Left ventricle myocardium inferior (tissue), 1 donor: ENCODE data around the gene SLC5A2. TPM values are rescaled to one million over a fixed set of nuclear protein-coding genes. Genes with fewer than 3 reads are reported as not detected.
"Not testable (repeated sequence)": the region's sequence is repeated elsewhere in the genome, so short reads cannot be mapped to it uniquely, and the experiment has no call there.

Experiments used
- DNase-seq: peaks from one replicate; pipeline ENCODE4 v3.0.0-alpha.2; 2020
- H3K27ac ChIP-seq: fragments of 200-600 bp; replicated peaks from 2 replicates; pipeline ENCODE4 v1.8.0; 2021
- H3K27me3 ChIP-seq: fragments of 200-600 bp; 2 replicates; pipeline ENCODE4 v1.8.0; 2021; ENCODE audit warnings: low read depth
- H3K36me3 ChIP-seq: fragments of 200-600 bp; 2 replicates; pipeline ENCODE4 v1.8.0; 2021
- H3K4me1 ChIP-seq: fragments of 200-600 bp; 2 replicates; pipeline ENCODE4 v1.8.0; 2021
- H3K4me3 ChIP-seq: fragments of 200-600 bp; 2 replicates; pipeline ENCODE4 v1.8.0; 2021; ENCODE audit warnings: mild to moderate bottlenecking, moderate library complexity
- H3K9me3 ChIP-seq: fragments of 200-600 bp; replicated peaks from 2 replicates; pipeline ENCODE4 v1.8.0; 2021
- CTCF ChIP-seq: fragments of 200-600 bp; IDR thresholded peaks from 2 replicates; pipeline ENCODE4 v1.8.0; 2021; ENCODE audit warnings: antibody characterized with exemption, mild to moderate bottlenecking, borderline replicate concordance
- intact Hi-C: fragments of 100-400 bp; cut with micrococcal nuclease; formaldehyde crosslinking; loops from one replicate; pipeline ENCODE4 v1.11.0; 2022
- total RNA-seq: library from RNA; stranded (reverse); fragmentation: NEBNext Ultra II Directional; extraction: Animal tissue kit (Norgen Biotek cat#: 25700); gene quantifications from one replicate; pipeline ENCODE4 v1.2.1, GENCODE V29; 2021
- donor health status: DM: no; HTN: yes; CAD: no; lungs with severe emphysema.

Gene SLC5A2
- total RNA-seq, 1 donor from 2014 or later: not detected

DNA sequence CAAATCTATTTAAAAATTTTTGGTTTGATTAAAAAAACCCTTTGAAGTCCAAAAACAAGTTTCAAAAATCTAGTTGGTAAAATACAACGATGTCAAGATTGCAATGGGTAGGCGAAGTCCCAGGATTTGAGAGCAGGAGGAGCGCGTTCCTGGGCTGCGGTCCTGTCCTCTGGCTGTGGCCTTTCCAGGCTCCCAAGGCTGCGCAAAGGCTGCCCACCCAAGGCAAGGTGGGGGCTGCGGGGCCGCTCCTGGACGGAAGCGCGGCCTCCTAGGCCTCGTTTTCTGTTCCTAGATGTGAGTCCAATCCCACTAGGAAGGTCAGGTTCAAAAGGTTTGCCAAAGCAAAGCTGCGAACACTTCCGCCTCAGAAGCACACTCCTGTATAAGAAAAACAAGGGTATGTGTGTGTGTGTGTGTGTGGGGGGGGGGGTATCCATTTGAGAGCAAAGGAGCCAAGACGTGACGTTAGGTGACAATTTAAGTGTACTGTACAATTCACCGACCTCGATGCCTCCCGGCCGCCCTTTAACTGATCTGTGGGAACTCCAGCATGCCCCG lies 54.0 kb downstream of the SLC5A2 start:
- DNase-seq: no peak
- intact Hi-C loops: no loop called here
- Histone ChIP-seq H3K9me3 (no peaks in the 10 kb centered on the region), H3K27ac (no peak overlapping the region), H3K27me3 (peaks cover 78% of the 10 kb centered on the region), H3K4me3 (peak overlapping the region; percentile 66), H3K36me3 (no peaks in the 10 kb centered on the region), H3K4me1 (peaks cover 7% of the 10 kb centered on the region)
- TF ChIP-seq CTCF: no peak

DNA sequence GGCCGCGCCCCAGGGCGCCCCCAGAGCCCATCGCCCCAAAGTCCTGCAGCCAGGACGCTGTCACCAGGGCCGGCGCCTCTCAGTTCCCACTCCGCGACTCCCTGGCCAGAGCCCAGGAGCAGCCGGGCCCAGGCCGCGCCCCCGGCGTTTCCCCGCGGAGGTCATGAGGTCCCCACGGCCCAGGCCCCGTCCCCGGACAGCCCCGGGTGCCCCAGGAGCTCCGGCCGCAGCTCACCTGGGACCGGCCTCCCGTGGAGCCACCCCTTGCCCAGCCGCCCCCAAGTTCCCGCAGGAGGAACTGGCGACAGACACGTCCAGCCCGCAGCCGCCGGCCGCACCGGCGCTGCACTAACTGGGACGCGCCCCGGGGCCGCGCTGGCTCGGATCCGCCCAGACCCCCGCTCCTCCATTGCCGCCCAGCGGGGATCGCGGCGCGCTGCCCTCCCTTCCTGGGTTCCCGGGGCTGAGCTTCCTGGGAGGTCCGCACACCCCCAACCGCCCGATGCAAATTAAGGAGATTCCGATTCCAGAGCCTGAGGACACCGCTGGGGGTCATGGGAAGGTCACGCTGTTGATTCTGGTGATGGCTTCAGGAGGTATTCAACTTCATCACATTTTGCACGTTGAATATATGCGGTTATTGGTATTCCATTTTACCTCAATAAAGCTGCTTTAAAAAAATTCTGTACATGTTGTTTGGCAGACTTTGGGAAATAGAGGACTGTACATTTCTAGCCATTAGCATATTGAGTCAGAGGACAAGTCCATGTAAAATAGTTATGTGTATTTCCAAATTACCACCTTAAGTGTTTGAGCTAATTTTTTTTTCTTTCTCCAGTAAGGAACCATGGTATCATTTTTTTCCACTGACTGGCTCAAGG lies 54.7 kb downstream of the SLC5A2 start:
- Histone ChIP-seq H3K4me3 (peak overlapping the region; percentile 66), H3K9me3 (peaks cover 2% of the 10 kb centered on the region), H3K27ac (no peak overlapping the region), H3K4me1 (peaks cover 7% of the 10 kb centered on the region), H3K36me3 (no peaks in the 10 kb centered on the region), H3K27me3 (peaks cover 71% of the 10 kb centered on the region)
- TF ChIP-seq CTCF: no peak
- intact Hi-C loops: no loop called here
- DNase-seq: no peak

DNA sequence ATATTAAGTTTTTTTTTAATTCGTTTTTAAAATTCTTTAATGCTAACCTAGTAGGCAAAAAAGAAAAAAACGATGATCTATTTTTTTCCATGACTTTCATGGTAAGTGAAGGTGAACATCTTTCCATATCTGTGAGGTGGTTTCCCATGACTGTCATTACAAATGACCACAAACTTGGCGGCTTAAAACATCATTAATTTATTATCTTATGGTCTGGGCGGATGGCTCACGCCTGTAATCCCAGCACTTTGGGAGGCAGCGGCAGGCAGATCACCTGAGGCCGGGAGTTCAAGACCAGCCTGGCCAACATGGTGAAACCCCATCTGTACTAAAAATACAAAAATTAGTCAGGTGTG lies 55.3 kb downstream of the SLC5A2 start:
- H3K27ac ChIP-seq, H3K36me3 ChIP-seq, intact Hi-C loops, H3K9me3 ChIP-seq, H3K4me1 ChIP-seq, H3K4me3 ChIP-seq, DNase-seq: not testable (repeated sequence)
- peaks cover 65% of the 10 kb centered on the region for H3K27me3 ChIP-seq

DNA sequence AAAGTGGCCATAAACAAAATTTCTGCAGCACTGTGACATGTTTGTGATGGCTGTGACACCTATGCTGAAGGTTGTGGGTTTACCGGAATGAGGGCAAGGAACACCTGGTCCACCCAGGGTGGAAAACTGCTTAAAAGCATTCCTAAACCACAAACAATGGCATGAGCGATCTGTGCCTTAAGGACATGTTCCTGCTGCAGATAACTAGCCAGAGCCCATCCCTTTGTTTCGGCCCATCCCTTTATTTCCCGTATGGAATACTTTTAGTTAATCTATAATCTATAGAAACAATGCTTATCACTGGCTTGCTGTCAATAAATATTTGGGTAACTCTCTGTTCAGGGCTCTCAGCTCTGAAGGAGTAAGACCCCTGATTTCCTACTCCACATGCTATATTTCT lies 56.8 kb downstream of the SLC5A2 start:
- H3K9me3 ChIP-seq, H3K4me1 ChIP-seq, intact Hi-C loops, H3K27ac ChIP-seq, H3K4me3 ChIP-seq, DNase-seq, H3K36me3 ChIP-seq: not testable (repeated sequence)
- H3K27me3 ChIP-seq: peaks cover 54% of the 10 kb centered on the region

Other genes with a start within 250 kb of the SLC5A2 start
- gene ITGAM, start 223.1 kb upstream of the SLC5A2 start, total RNA-seq: 5.1 TPM
- gene ITGAX, start 127.9 kb upstream of the SLC5A2 start, total RNA-seq: 1.4 TPM
- not detected for gene ITGAD, start 89.8 kb upstream of the SLC5A2 start, total RNA-seq
- 1,568 TPM for gene COX6A2, start 54.8 kb upstream of the SLC5A2 start, total RNA-seq
- 3.2 TPM for gene ZNF843, start 40.3 kb upstream of the SLC5A2 start, total RNA-seq
- 5.8 TPM for gene ARMC5, start 23.6 kb upstream of the SLC5A2 start, total RNA-seq
- gene TGFB1I1, start 11.0 kb upstream of the SLC5A2 start, total RNA-seq: 15.6 TPM
- 20.6 TPM for gene RUSF1, start 25.3 kb downstream of the SLC5A2 start, total RNA-seq
- not detected for gene AHSP, start 44.8 kb downstream of the SLC5A2 start, total RNA-seq